ENCODE data around the gene BID.

Gene BID

DNA sequence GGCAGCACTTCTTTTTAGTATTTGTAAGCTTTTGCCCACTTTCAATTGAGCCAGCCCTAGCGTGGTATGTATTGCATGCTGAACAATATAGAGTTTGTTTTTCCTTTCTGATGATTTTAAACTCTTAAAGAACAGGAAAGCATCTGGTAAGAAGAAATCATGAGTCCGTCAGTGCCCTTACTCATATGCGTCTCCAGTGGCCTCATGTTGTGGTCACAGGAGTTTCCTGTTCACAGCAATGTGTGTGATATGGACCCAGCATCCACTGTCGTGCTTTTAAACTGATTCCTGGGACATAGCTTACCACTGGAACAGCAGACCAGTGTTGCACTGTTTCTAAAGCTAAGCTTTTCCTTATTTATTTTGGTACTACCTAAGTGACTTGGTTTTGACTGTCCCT is 40.1 kb downstream of the BID start:
- no peak overlapping the region for H3K27ac ChIP-seq
- TF ChIP-seq, protein P1, sequence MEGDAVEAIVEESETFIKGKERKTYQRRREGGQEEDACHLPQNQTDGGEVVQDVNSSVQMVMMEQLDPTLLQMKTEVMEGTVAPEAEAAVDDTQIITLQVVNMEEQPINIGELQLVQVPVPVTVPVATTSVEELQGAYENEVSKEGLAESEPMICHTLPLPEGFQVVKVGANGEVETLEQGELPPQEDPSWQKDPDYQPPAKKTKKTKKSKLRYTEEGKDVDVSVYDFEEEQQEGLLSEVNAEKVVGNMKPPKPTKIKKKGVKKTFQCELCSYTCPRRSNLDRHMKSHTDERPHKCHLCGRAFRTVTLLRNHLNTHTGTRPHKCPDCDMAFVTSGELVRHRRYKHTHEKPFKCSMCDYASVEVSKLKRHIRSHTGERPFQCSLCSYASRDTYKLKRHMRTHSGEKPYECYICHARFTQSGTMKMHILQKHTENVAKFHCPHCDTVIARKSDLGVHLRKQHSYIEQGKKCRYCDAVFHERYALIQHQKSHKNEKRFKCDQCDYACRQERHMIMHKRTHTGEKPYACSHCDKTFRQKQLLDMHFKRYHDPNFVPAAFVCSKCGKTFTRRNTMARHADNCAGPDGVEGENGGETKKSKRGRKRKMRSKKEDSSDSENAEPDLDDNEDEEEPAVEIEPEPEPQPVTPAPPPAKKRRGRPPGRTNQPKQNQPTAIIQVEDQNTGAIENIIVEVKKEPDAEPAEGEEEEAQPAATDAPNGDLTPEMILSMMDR (IDR thresholded peaks at IDR 0.05) = no peak
- TF ChIP-seq ZFX (IDR thresholded peaks at IDR 0.05; ENCODE audit: borderline replicate concordance) = no peak

DNA sequence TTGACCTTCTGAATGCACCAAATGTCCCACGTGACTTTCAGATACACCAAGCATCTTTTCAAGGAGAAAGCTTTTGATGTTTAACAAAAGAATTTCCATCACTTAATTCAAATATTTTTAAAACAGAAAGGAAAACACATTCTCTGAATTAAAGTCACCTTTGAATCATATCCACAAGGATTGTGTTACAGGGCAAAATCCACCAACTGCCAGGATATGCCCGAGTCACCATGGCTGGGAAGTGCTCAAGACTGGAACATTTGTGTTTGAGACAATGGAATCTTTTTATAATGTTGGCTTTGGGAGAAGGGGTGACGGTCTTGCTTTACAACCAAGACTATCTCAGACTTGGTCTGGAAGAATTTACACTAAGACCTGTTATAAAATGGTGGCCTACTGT is 40.8 kb downstream of the BID start:
- TF ChIP-seq ZFX (IDR thresholded peaks at IDR 0.05; ENCODE audit: borderline replicate concordance) = no peak
- TF ChIP-seq, protein P1 (IDR thresholded peaks at IDR 0.05) = no peak
- H3K27ac ChIP-seq = no peak overlapping the region

DNA sequence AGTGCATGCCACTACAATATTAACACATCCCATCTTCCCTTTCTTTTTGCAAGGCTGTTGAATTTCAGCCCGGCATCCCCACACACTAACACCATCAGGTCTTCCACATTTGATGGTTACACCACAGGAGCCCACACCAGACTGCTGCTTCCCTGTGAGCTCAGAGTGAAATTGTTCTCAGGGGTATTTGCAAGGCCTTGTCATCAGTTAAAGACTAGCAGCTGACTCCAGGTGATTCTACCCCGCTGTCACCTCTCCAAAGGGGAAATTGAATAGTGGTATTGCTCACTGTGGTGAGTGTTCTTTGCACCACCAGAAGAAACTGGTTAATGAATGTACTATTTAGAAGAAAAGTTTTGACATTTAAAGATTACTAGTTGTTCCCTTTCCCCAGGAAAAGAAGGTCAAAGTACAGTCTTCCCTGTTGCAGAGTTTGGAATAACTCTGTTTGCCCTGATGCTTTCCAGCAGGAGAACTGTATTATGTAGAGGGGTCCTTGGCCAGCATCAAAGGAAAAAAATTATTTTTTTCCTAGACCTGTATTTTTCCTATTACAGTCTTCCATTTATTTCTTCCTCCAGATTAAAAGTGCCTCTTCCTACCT is 41.9 kb downstream of the BID start:
- H3K27ac ChIP-seq = no peak overlapping the region
- TF ChIP-seq ZFX (IDR thresholded peaks at IDR 0.05; ENCODE audit: borderline replicate concordance) = no peak
- TF ChIP-seq, protein P1 (IDR thresholded peaks at IDR 0.05) = no peak

DNA sequence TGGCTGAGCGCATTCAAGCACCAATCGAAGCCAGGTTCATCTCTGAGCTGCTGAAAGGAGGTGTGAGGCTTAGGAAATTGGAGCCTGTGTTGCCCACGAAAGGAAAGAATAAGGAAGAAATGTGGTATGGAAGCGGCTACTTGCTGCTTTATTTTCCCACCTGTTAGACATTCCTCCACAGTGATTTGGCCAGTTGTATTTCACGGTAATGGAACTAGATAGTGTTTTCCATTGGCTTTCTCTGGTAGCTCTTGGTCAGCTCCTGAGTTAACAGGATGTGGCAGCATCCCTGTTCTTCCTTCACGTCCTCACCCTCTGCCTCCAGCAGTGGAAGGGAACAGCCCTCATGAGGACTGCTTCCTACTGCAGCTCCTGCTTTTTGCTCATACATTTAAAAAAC is 44.7 kb downstream of the BID start:
- H3K27ac ChIP-seq = no peak overlapping the region
- TF ChIP-seq ZFX (IDR thresholded peaks at IDR 0.05; ENCODE audit: borderline replicate concordance) = no peak
- TF ChIP-seq, protein P1 (IDR thresholded peaks at IDR 0.05) = no peak

DNA sequence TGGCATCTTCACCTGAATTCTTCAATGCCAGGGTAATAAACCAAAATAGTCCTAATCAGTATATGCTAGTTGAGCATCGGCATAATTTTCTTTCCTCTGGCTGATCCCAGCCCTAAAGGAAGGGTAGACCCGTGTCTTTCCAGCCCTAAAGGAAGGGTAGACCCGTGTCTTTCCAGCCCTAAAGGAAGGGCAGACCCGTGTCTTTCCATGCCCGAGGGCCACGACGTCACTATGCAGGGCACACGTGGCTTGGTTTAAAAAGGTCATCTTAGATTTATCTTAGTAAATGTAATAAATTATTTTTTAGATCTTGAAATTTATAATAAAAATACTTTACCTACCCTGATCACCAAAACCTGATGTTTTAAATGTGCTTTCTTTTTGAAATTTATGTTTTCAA is 45.5 kb downstream of the BID start:
- TF ChIP-seq, protein P1 (IDR thresholded peaks at IDR 0.05) = no peak
- H3K27ac ChIP-seq = no peak overlapping the region

DNA sequence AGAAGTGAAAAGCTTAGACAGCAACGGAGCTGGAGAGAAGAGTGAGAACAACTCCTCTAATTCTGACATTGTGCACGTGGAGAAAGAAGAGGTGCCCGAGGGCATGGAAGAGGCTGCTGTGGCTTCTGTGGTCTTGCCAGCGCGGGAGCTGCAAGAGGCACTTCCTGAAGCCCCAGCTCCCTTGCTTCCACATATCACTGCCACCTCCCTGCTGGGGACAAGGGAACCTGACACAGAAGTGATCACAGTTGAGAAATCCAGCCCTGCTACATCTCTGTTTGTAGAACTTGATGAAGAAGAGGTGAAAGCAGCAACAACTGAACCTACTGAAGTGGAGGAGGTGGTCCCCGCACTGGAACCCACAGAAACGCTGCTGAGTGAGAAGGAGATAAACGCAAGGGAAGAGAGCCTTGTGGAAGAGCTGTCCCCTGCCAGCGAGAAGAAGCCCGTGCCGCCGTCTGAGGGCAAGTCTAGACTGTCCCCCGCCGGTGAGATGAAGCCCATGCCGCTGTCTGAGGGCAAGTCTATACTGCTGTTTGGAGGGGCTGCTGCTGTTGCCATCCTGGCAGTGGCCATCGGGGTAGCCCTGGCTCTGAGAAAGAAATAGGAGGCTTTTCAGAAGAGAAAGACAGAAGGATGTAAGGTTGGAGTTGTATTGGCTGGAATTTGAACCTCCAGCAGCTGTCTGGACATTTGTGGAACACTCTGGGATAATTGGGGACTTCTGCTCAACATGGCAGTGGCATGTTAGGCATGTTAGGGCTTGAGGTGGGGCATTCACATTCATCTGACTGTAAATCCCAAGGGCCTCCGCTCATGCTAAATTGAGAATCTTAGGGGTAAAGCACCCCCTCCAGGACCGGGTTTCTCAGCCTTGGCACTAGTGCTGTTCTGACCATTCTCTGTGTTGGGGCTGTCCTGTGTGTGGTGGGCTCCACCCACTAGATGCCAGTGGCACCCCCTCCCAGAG is 47.1 kb downstream of the BID start:
- H3K27ac ChIP-seq = no peak overlapping the region
- TF ChIP-seq, protein P1 (IDR thresholded peaks at IDR 0.05) = no peak
- no peak for TF ChIP-seq ZFX (IDR thresholded peaks at IDR 0.05; ENCODE audit: borderline replicate concordance)

Data from 22Rv1 (cell line).